ENCODE results near the gene DCXR.

DCXR gene

DNA sequence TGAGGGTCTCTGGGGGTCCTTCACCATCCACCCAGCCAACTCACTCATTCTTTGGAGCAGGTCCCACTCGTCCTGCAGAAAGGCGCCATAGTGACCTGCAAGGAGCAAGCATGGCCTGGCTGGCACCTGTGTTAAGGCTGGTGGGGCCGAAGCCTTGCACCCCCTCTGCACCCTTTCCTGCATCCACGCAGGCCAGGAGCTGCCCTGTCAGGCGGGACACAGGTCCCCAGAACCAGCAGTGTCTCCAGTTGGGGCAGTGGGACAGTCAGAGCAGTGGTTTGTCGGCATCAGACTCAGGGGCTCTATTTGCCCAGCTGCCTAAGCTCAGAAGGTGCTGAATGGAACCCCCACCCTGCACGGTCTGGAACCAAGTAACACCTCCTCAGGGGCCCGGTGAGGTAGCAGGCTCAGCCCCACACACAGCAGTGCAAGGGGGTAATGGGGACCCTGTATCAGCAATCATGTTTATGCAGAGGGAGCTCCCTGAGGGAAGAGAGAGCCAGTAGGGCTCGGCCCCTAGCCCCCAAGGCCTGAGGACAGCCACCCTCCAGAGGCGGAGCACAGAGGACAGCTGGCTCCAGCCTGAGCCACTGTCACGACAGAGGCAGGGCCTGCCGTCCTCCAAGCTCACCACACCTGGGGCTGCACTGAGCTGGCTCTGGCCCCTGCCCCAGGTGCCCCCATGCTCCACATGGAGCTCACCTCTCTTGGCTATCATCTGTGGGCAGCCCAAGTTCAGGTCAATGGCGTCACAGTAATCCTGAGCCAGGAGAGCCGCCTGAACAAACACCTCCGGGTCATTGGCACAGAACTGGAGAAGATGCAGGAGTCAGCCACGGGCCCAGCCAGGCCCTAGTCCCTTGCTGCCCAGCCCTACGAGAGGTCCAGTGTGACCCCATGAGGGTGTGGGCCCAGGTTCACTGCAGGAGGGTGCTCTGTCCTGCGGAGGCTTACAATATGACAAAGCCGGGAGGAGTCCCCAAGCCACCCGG lies 26.2 kb upstream of the DCXR start:
- Histone ChIP-seq H2BK5ac (ENCODE audit: low read depth, low read length, poor library complexity, severe bottlenecking) (no peak overlapping the region), H3K4me1 (ENCODE audit: control insufficient read depth, insufficient read depth, low read depth, low read length) (peaks cover 25% of the 10 kb centered on the region), H3K9me3 (ENCODE audit: control insufficient read depth, low read length) (no peaks in the 10 kb centered on the region), H2AFZ (ENCODE audit: low read depth, low read length) (no peak overlapping the region), H2BK120ac (ENCODE audit: low read depth, low read length) (no peak overlapping the region), H3K14ac (ENCODE audit: low read length in 2 of 2) (no peak overlapping the region), H4K91ac (ENCODE audit: low read length) (no peak overlapping the region), H4K8ac (ENCODE audit: low read length) (no peak overlapping the region), H3K27ac (ENCODE audit: low read length, poor library complexity, severe bottlenecking) (no peak overlapping the region), H3K18ac (ENCODE audit: low read depth in 1 of 2, low read length in 2 of 2) (no peak overlapping the region), H3K36me3 (ENCODE audit: control insufficient read depth in 1 of 2, insufficient read depth in 2 of 2, low read depth in 1 of 2, low read length in 2 of 2) (peaks cover 47 to 57% of the 10 kb centered on the region in 2 experiments), H2BK15ac (ENCODE audit: low read depth, poor library complexity, severe bottlenecking) (no peak overlapping the region), H3K9ac (ENCODE audit: low read length) (peak overlapping the region; percentile 92), H3K4ac (ENCODE audit: low read depth in 1 of 2, low read length in 2 of 2) (no peak overlapping the region), H2AK5ac (ENCODE audit: low read length, severe bottlenecking) (no peak overlapping the region), H3K23ac (ENCODE audit: low read length in 2 of 2) (no peak overlapping the region), H3K27me3 (ENCODE audit: control insufficient read depth in 1 of 2, insufficient read depth in 1 of 2, low read length in 2 of 2) (no peaks in the 10 kb centered on the region), H3K4me3 (ENCODE audit: insufficient read depth in 1 of 2, low read depth in 1 of 2, low read length in 2 of 2) (peak overlapping the region in 1 of 2 experiments; percentile 89), H3K79me1 (replicated peaks; ENCODE audit: low read length, poor library complexity, severe bottlenecking) (peaks cover 15% of the 10 kb centered on the region), H2BK12ac (ENCODE audit: low read length in 2 of 2) (no peak overlapping the region), H3K4me2 (ENCODE audit: low read length, poor library complexity, severe bottlenecking) (no peak overlapping the region)
- WGBS = 93% methylated on average over 20 of the region's 20 CpGs
- no peak for DNase-seq

- 97% methylated on average over 6 of the region's 9 CpGs for WGBS
- Histone ChIP-seq H3K27ac (ENCODE audit: low read length, poor library complexity, severe bottlenecking) (no peak overlapping the region), H3K27me3 (ENCODE audit: control insufficient read depth in 1 of 2, insufficient read depth in 1 of 2, low read length in 2 of 2) (no peaks in the 10 kb centered on the region), H3K18ac (ENCODE audit: low read depth in 1 of 2, low read length in 2 of 2) (no peak overlapping the region), H2BK15ac (ENCODE audit: low read depth, poor library complexity, severe bottlenecking) (no peak overlapping the region), H2BK120ac (ENCODE audit: low read depth, low read length) (no peak overlapping the region), H4K8ac (ENCODE audit: low read length) (no peak overlapping the region), H3K4ac (ENCODE audit: low read depth in 1 of 2, low read length in 2 of 2) (no peak overlapping the region), H3K4me1 (ENCODE audit: control insufficient read depth, insufficient read depth, low read depth, low read length) (peaks cover 25% of the 10 kb centered on the region), H3K4me2 (ENCODE audit: low read length, poor library complexity, severe bottlenecking) (no peak overlapping the region), H3K14ac (ENCODE audit: low read length in 2 of 2) (no peak overlapping the region), H3K9me3 (ENCODE audit: control insufficient read depth, low read length) (no peaks in the 10 kb centered on the region), H3K36me3 (ENCODE audit: control insufficient read depth in 1 of 2, insufficient read depth in 2 of 2, low read depth in 1 of 2, low read length in 2 of 2) (peaks cover 52 to 64% of the 10 kb centered on the region in 2 experiments), H3K9ac (ENCODE audit: low read length) (no peak overlapping the region), H4K91ac (ENCODE audit: low read length) (no peak overlapping the region), H2BK12ac (ENCODE audit: low read length in 2 of 2) (no peak overlapping the region), H2AFZ (ENCODE audit: low read depth, low read length) (no peak overlapping the region), H3K4me3 (ENCODE audit: insufficient read depth in 1 of 2, low read depth in 1 of 2, low read length in 2 of 2) (no peak overlapping the region), H3K79me1 (replicated peaks; ENCODE audit: low read length, poor library complexity, severe bottlenecking) (peaks cover 15% of the 10 kb centered on the region), H2BK5ac (ENCODE audit: low read depth, low read length, poor library complexity, severe bottlenecking) (no peak overlapping the region), H2AK5ac (ENCODE audit: low read length, severe bottlenecking) (no peak overlapping the region), H3K23ac (ENCODE audit: low read length in 2 of 2) (no peak overlapping the region)
- no peak for DNase-seq
Observed at GRCh38 chr17:82062984-82063368, 25.5 kb upstream of the DCXR start.

- Histone ChIP-seq H3K27me3 (ENCODE audit: control insufficient read depth in 1 of 2, insufficient read depth in 1 of 2, low read length in 2 of 2) (no peaks in the 10 kb centered on the region), H2AK5ac (ENCODE audit: low read length, severe bottlenecking) (no peak overlapping the region), H3K4me2 (ENCODE audit: low read length, poor library complexity, severe bottlenecking) (no peak overlapping the region), H2BK12ac (ENCODE audit: low read length in 2 of 2) (no peak overlapping the region), H2BK120ac (ENCODE audit: low read depth, low read length) (no peak overlapping the region), H4K8ac (ENCODE audit: low read length) (no peak overlapping the region), H4K91ac (ENCODE audit: low read length) (no peak overlapping the region), H3K4me1 (ENCODE audit: control insufficient read depth, insufficient read depth, low read depth, low read length) (peaks cover 25% of the 10 kb centered on the region), H3K4ac (ENCODE audit: low read depth in 1 of 2, low read length in 2 of 2) (no peak overlapping the region), H3K9me3 (ENCODE audit: control insufficient read depth, low read length) (no peaks in the 10 kb centered on the region), H3K9ac (ENCODE audit: low read length) (no peak overlapping the region), H2AFZ (ENCODE audit: low read depth, low read length) (no peak overlapping the region), H3K18ac (ENCODE audit: low read depth in 1 of 2, low read length in 2 of 2) (no peak overlapping the region), H3K27ac (ENCODE audit: low read length, poor library complexity, severe bottlenecking) (no peak overlapping the region), H3K36me3 (ENCODE audit: control insufficient read depth in 1 of 2, insufficient read depth in 2 of 2, low read depth in 1 of 2, low read length in 2 of 2) (peaks cover 58 to 71% of the 10 kb centered on the region in 2 experiments), H2BK5ac (ENCODE audit: low read depth, low read length, poor library complexity, severe bottlenecking) (no peak overlapping the region), H3K4me3 (ENCODE audit: insufficient read depth in 1 of 2, low read depth in 1 of 2, low read length in 2 of 2) (no peak overlapping the region), H2BK15ac (ENCODE audit: low read depth, poor library complexity, severe bottlenecking) (no peak overlapping the region), H3K14ac (ENCODE audit: low read length in 2 of 2) (no peak overlapping the region), H3K79me1 (replicated peaks; ENCODE audit: low read length, poor library complexity, severe bottlenecking) (peaks cover 15% of the 10 kb centered on the region), H3K23ac (ENCODE audit: low read length in 2 of 2) (no peak overlapping the region)
- no peak for DNase-seq
- 92% methylated on average over 23 of the region's 24 CpGs for WGBS
Observed at GRCh38 chr17:82062076-82062983, 24.8 kb upstream of the DCXR start.

Measured in mesenchymal stem cell (in vitro differentiated cells and primary cell).